Measurements from ENCODE around the gene FBXO17. TPM values are rescaled to one million over a fixed set of nuclear protein-coding genes. Genes with fewer than 3 reads are reported as not detected.

The FBXO17 gene
- total RNA-seq, 1 donor from 2014 or later = 12.2 TPM

- no peak for DNase-seq (ENCODE audit: extremely low read depth, low read depth, low spot score)
Measured at GRCh38 chr19:38894968-38895367, 80.6 kb downstream of the FBXO17 start.

- no peak for DNase-seq (ENCODE audit: extremely low read depth, low read depth, low spot score)
Measured at GRCh38 chr19:38893341-38893771, 82.2 kb downstream of the FBXO17 start.

GRCh38 chr19:38892841-38893240 is 82.7 kb downstream of the FBXO17 start:
- no peak for DNase-seq (ENCODE audit: extremely low read depth, low read depth, low spot score)

- DNase-seq (ENCODE audit: extremely low read depth, low read depth, low spot score) = no peak
Measured at GRCh38 chr19:38891771-38892170, 83.8 kb downstream of the FBXO17 start.

Other genes starting within 250 kb of the FBXO17 start
- gene CAPN12, start 231.3 kb downstream of the FBXO17 start, total RNA-seq = 0.34 and 0.93 TPM in 2 replicates
- not detected in 2 replicates for gene LGALS7, start 202.2 kb downstream of the FBXO17 start, total RNA-seq
- gene LGALS7B, start 186.5 kb downstream of the FBXO17 start, total RNA-seq = not detected in 2 replicates
- 0.47 TPM in 1 of 2 replicates, not detected in the other for gene LGALS4, start 162.8 kb downstream of the FBXO17 start, total RNA-seq
- gene ECH1, start 143.9 kb downstream of the FBXO17 start, total RNA-seq = 48.6 and 52.1 TPM in 2 replicates
- gene HNRNPL, start 125.8 kb downstream of the FBXO17 start, total RNA-seq = 218 and 237 TPM in 2 replicates
- 3.3 and 5.8 TPM in 2 replicates for gene RINL, start 97.5 kb downstream of the FBXO17 start, total RNA-seq
- 96.2 and 101 TPM in 2 replicates for gene SIRT2, start 76.1 kb downstream of the FBXO17 start, total RNA-seq
- 19.5 and 36.9 TPM in 2 replicates for gene NFKBIB, start 75.8 kb downstream of the FBXO17 start, total RNA-seq
- gene CCER2, start 63.6 kb downstream of the FBXO17 start, total RNA-seq = not detected in 2 replicates
- gene SARS2, start 45.0 kb downstream of the FBXO17 start, total RNA-seq = 21.8 and 26.6 TPM in 2 replicates
- gene MRPS12, start 44.8 kb downstream of the FBXO17 start, total RNA-seq = 36.3 and 43.4 TPM in 2 replicates
- 6.0 and 15.0 TPM in 2 replicates for gene FBXO27, start 56.8 kb upstream of the FBXO17 start, total RNA-seq
- gene ACP7, start 108.6 kb upstream of the FBXO17 start, total RNA-seq = not detected in 2 replicates
- 26.4 and 36.6 TPM in 2 replicates for gene PAK4, start 150.0 kb upstream of the FBXO17 start, total RNA-seq
- not detected in 2 replicates for gene NCCRP1, start 221.2 kb upstream of the FBXO17 start, total RNA-seq
- not detected in 2 replicates for gene SYCN, start 228.5 kb upstream of the FBXO17 start, total RNA-seq